HepG2 (cell line): Measurements from ENCODE around the gene YBX2. TPM values are rescaled to one million over a fixed set of nuclear protein-coding genes. Genes with fewer than 3 reads are reported as not detected.

Experiments used
- FOXA3 ChIP-seq: IDR thresholded peaks from 2 replicates; pipeline ENCODE4 v1.6.1; 2016; ENCODE audit warnings: missing genetic modification reagents, missing compliant biosample characterization
- HNRNPH1 ChIP-seq: fragments of 200-400 bp; formaldehyde crosslinking; optimal IDR thresholded peaks from 2 replicates; pipeline ENCODE3; 2017; ENCODE audit warnings: mild to moderate bottlenecking, low read depth, low read length
- JUND ChIP-seq: sonication (generic); formaldehyde crosslinking; IDR thresholded peaks from 2 replicates; pipeline ENCODE4 v1.8.0; 2022; ENCODE audit warnings: mild to moderate bottlenecking, missing genetic modification reagents
- KDM1A ChIP-seq: IDR thresholded peaks from 2 replicates; pipeline ENCODE4 v1.6.1; 2016; ENCODE audit warnings: missing compliant biosample characterization
- KLF13 ChIP-seq: sonication (generic); formaldehyde crosslinking; IDR thresholded peaks from 2 replicates; pipeline ENCODE4 v1.4.0; 2020; ENCODE audit warnings: mild to moderate bottlenecking, missing genetic modification reagents
- KLF16 ChIP-seq, 2 experiments: sonication (generic) in 1 of 2; formaldehyde crosslinking in 1 of 2; IDR thresholded peaks; 2 replicates each; pipeline versions ENCODE4 v1.6.1 to v1.8.0; 2016 to 2023; ENCODE audit warnings: missing genetic modification reagents in 2 of 2, missing compliant biosample characterization in 1 of 2
- NR0B2 ChIP-seq: sonication (generic); formaldehyde crosslinking; IDR thresholded peaks from 2 replicates; pipeline ENCODE4 v1.4.0; 2020; ENCODE audit warnings: mild to moderate bottlenecking, missing genetic modification reagents
- PAF1 ChIP-seq: IDR thresholded peaks from 2 replicates; pipeline ENCODE4 v1.6.1; 2016; ENCODE audit warnings: missing genetic modification reagents, missing compliant biosample characterization
- REST ChIP-seq, 2 experiments: IDR thresholded peaks; 2 replicates each; pipeline ENCODE4 v1.6.1; 2011 to 2012; ENCODE audit warnings: low read length in 2 of 2, borderline replicate concordance in 1 of 2, low read depth in 1 of 2, mild to moderate bottlenecking in 1 of 2, moderate library complexity in 1 of 2
- SCMH1 ChIP-seq: sonication (generic); formaldehyde crosslinking; IDR thresholded peaks from 2 replicates; pipeline ENCODE4 v1.9.0; 2021; ENCODE audit warnings: missing genetic modification reagents, mild to moderate bottlenecking, borderline replicate concordance
- STAT5B ChIP-seq: sonication (generic); formaldehyde crosslinking; IDR thresholded peaks from 2 replicates; pipeline ENCODE4 v1.4.0; 2020; ENCODE audit warnings: missing genetic modification reagents
- STAT6 ChIP-seq: sonication (generic); formaldehyde crosslinking; IDR thresholded peaks from 2 replicates; pipeline ENCODE4 v1.4.0; 2020; ENCODE audit warnings: missing genetic modification reagents, mild to moderate bottlenecking, borderline replicate concordance
- TBP ChIP-seq: sonication (generic); formaldehyde crosslinking; IDR thresholded peaks from 2 replicates; pipeline ENCODE4 v1.5.0; 2020; ENCODE audit warnings: missing genetic modification reagents
- ZFP90 ChIP-seq: sonication (generic); formaldehyde crosslinking; IDR thresholded peaks from 2 replicates; pipeline ENCODE4 v1.8.0; 2022; ENCODE audit warnings: missing genetic modification reagents, mild to moderate bottlenecking, inconsistent platforms, borderline replicate concordance
- ZNF558 ChIP-seq: sonication (generic); formaldehyde crosslinking; IDR thresholded peaks from 2 replicates; pipeline ENCODE4 v1.9.0; 2022; ENCODE audit warnings: mild to moderate bottlenecking, missing genetic modification reagents, borderline replicate concordance
- ZNF782 ChIP-seq: sonication (generic); formaldehyde crosslinking; IDR thresholded peaks from 2 replicates; pipeline ENCODE4 v1.4.0; 2020; ENCODE audit warnings: missing genetic modification reagents, mild to moderate bottlenecking, borderline replicate concordance
- ZUFSP ChIP-seq: sonication (generic); formaldehyde crosslinking; IDR thresholded peaks from 2 replicates; pipeline ENCODE4 v1.9.0; 2021; ENCODE audit warnings: missing genetic modification reagents, mild to moderate bottlenecking, borderline replicate concordance
- polyA plus RNA-seq, 8 experiments: library from polyadenylated mRNA; depleted of rRNA in 3 of 8; stranded (reverse) in 7 of 8; unstranded in 1 of 8; fragments of >200 nt; fragmentation: Illumina TruSeq in 4 of 8; extraction: Trizol in 4 of 8; gene quantifications; 2 replicates each; pipeline versions ENCODE4 v1.2.1 to v1.2.3, GENCODE V29; 2011 to 2016; ENCODE audit warnings: low read depth in 4 of 8, missing spikeins in 1 of 8, mixed read lengths in 1 of 8; ENCODE audit not compliant: insufficient read depth in 1 of 8
- total RNA-seq, 5 experiments: library from RNA; depleted of rRNA; stranded (reverse); fragments of >200 nt; fragmentation: Illumina TruSeq; extraction: Trizol; gene quantifications; 2 replicates each; pipeline ENCODE4 v1.2.3, GENCODE V29; 2016; ENCODE audit warnings: low read depth in 1 of 5

YBX2 gene
- total and polyA plus RNA-seq, 2 of the 13 experiments (the other 11 are each of a cell fraction or from before 2014, with no cell fraction given) = 0.12 to 0.22 TPM

- TF ChIP-seq FOXA3 (CRISPR knock-in tag) (peak; percentile 55), ZUFSP (CRISPR knock-in tag) (no peak), PAF1 (CRISPR knock-in tag) (no peak), ZNF782 (CRISPR knock-in tag) (no peak; the same call in 1 of the 2 replicates), STAT6 (CRISPR knock-in tag) (no peak; the same call in 1 of the 2 replicates), ZFP90 (peak; percentile 89), HNRNPH1 (peak; percentile 77), KLF13 (CRISPR knock-in tag) (no peak), SCMH1 (CRISPR knock-in tag) (no peak), TBP (CRISPR knock-in tag) (no peak), STAT5B (CRISPR knock-in tag) (no peak), ZNF558 (CRISPR knock-in tag) (no peak), NR0B2 (CRISPR knock-in tag) (peak; percentile 54), JUND (no peak), KDM1A (CRISPR knock-in tag) (0 out of 2 replicates have a peak, but pooled peaks have one; percentile 19), KLF16 (CRISPR knock-in tag; IDR thresholded peaks at IDR 0.05) (peak in 1 of 2 experiments; percentile 76; a peak in 2 of 4 replicates), REST (IDR thresholded peaks at IDR 0.05; ENCODE audit: borderline replicate concordance in 1 of 2, low read depth in 1 of 2, low read length in 2 of 2) (no peak; a peak in 1 of 4 replicates)
These were observed 42.0 kb downstream of the YBX2 start, which contains the start of gene ELP5 (continued) for GRCh38 chr17:7252176-7253043.
